Measurements from ENCODE around the gene ZKSCAN4. TPM values are rescaled to one million over a fixed set of nuclear protein-coding genes. Genes with fewer than 3 reads are reported as not detected.

ZKSCAN4 gene
- total and polyA plus RNA-seq, 10 of the 15 experiments (the other 5 are each of a cell fraction or from before 2014, with no cell fraction given): 3.0 to 6.5 (median 5.0) TPM

- Histone ChIP-seq H3K27ac (ENCODE audit: control insufficient read depth, insufficient read depth) (no peak overlapping the region), H3K4me1 (ENCODE audit: control insufficient read depth, insufficient read depth, low read length) (no peaks in the 10 kb centered on the region), H3K36me3 (ENCODE audit: control insufficient read depth in 2 of 2, insufficient read depth in 2 of 2, low read length in 1 of 2) (peaks cover 0 to 6% of the 10 kb centered on the region in 2 experiments), H3K9ac (ENCODE audit: control insufficient read depth, insufficient read depth, low read length) (no peak overlapping the region), H3K9me3 (replicated peaks; ENCODE audit: control insufficient read depth, insufficient read depth, low read length) (no peaks in the 10 kb centered on the region), H3K27me3 (replicated peaks in 1 of 2; ENCODE audit: control insufficient read depth in 2 of 2, insufficient read depth in 2 of 2, low read length in 1 of 2) (no peaks in the 10 kb centered on the region), H4K20me1 (ENCODE audit: control insufficient read depth, insufficient read depth) (no peaks in the 10 kb centered on the region), H3K79me2 (ENCODE audit: control insufficient read depth, insufficient read depth, low read length) (no peaks in the 10 kb centered on the region), H3K4me3 (no peak overlapping the region), H3K4me2 (ENCODE audit: control insufficient read depth, insufficient read depth) (no peak overlapping the region), H2AFZ (ENCODE audit: control insufficient read depth, low read depth, low read length) (no peak overlapping the region)
- SMC1A ChIA-PET (ENCODE audit: uncharacterized antibody, unreplicated experiment): interaction anchor here (1.0 to 4.9 kb wide), 4 partner anchors 10 to 70 kb away, joined by 3 to 27 read pairs (median 3); partner anchors contain the start of gene ZSCAN26
- RAD21 ChIA-PET (ENCODE audit: unreplicated experiment): interaction anchor here (1.1 kb wide), 1 partner anchor 11 kb away, joined by 3 read pairs; the partner anchor contains the start of gene ZSCAN26
- POLR2A ChIA-PET: no interaction called here
- DNase-seq (ENCODE audit: low read depth, low spot score): no peak
- no TSS peak for BruUV-seq (replicated peaks)
- 94% methylated on average over 3 of the region's 3 CpGs for WGBS (ENCODE audit: insufficient coverage, insufficient replicate concordance, low lambda C conversion rate, missing lambda C conversion rate)
- TF ChIP-seq CBX3 (IDR thresholded peaks at IDR 0.05; ENCODE audit: borderline replicate concordance, low read depth): no peak
- ATAC-seq: no peak
- in situ Hi-C loops (cut with MboI) (no loop called here), intact Hi-C loops (cut with micrococcal nuclease; ENCODE audit: unreplicated experiment) (no loop called here)
- FAIRE-seq: no peak
- CTCF ChIA-PET: interaction anchor here (0.6 kb wide), 1 partner anchor 500 kb away, joined by 3 read pairs; no protein-coding TSS in a partner anchor
Observed at GRCh38 chr6:28277746-28278145, 25.7 kb upstream of the ZKSCAN4 start.

GRCh38 chr6:28274888-28275287, 22.8 kb upstream of the ZKSCAN4 start:
- no peak for FAIRE-seq
- BruUV-seq (replicated peaks): no TSS peak
- no peaks in the 10 kb centered on the region for H3K4me1 ChIP-seq (ENCODE audit: control insufficient read depth, insufficient read depth, low read length)
- H3K79me2 ChIP-seq (ENCODE audit: control insufficient read depth, insufficient read depth, low read length): no peaks in the 10 kb centered on the region
- no peaks in the 10 kb centered on the region for H3K27me3 ChIP-seq (replicated peaks in 1 of 2; ENCODE audit: control insufficient read depth in 2 of 2, insufficient read depth in 2 of 2, low read length in 1 of 2)
- H3K27ac ChIP-seq (ENCODE audit: control insufficient read depth, insufficient read depth): no peak overlapping the region
- H4K20me1 ChIP-seq (ENCODE audit: control insufficient read depth, insufficient read depth): no peaks in the 10 kb centered on the region
- ChIA-PET RAD21 (ENCODE audit: unreplicated experiment) (no interaction called here), SMC1A (ENCODE audit: uncharacterized antibody, unreplicated experiment) (interaction anchor here (1.3 to 1.9 kb wide), 4 partner anchors 9 to 81 kb away, joined by 3 to 8 read pairs (median 8); partner anchors contain the start of genes ZKSCAN4 and ZSCAN26), CTCF (interaction anchor here (0.9 to 1.4 kb wide), 3 partner anchors 9 to 81 kb away, joined by 3 to 4 read pairs (median 3); no protein-coding TSS in a partner anchor), POLR2A (no interaction called here)
- no peak overlapping the region for H3K4me3 ChIP-seq
- no peak overlapping the region for H2AFZ ChIP-seq (ENCODE audit: control insufficient read depth, low read depth, low read length)
- no peak for ATAC-seq
- in situ Hi-C loops (cut with MboI): no loop called here
- H3K4me2 ChIP-seq (ENCODE audit: control insufficient read depth, insufficient read depth): no peak overlapping the region
- no peak for DNase-seq (ENCODE audit: low read depth, low spot score)
- peaks cover 0 to 6% of the 10 kb centered on the region in 2 experiments for H3K36me3 ChIP-seq (ENCODE audit: control insufficient read depth in 2 of 2, insufficient read depth in 2 of 2, low read length in 1 of 2)
- no peak overlapping the region for H3K9ac ChIP-seq (ENCODE audit: control insufficient read depth, insufficient read depth, low read length)
- intact Hi-C loops (cut with micrococcal nuclease; ENCODE audit: unreplicated experiment): no loop called here
- H3K9me3 ChIP-seq (replicated peaks; ENCODE audit: control insufficient read depth, insufficient read depth, low read length): no peaks in the 10 kb centered on the region
- TF ChIP-seq BCL11A (IDR thresholded peaks at IDR 0.05; ENCODE audit: low read depth, low read length): no peak
- no peak for TF ChIP-seq TCF3 (IDR thresholded peaks at IDR 0.05; ENCODE audit: borderline replicate concordance, insufficient read depth, low read depth, low read length)
- TF ChIP-seq ZNF687 (IDR thresholded peaks at IDR 0.05): no peak
- no peak for TF ChIP-seq RB1 (IDR thresholded peaks at IDR 0.05; ENCODE audit: borderline replicate concordance)
- TF ChIP-seq DPF2 (IDR thresholded peaks at IDR 0.05): no peak
- TF ChIP-seq PKNOX1 (IDR thresholded peaks at IDR 0.05): no peak
- TF ChIP-seq NR2C2 (IDR thresholded peaks at IDR 0.05; ENCODE audit: borderline replicate concordance, control insufficient read depth, insufficient read length, low read depth): no peak
- no peak for TF ChIP-seq EGR1 (IDR thresholded peaks at IDR 0.05; ENCODE audit: borderline replicate concordance in 1 of 2, low read depth in 2 of 2, low read length in 2 of 2)
- TF ChIP-seq ZBTB33 (IDR thresholded peaks at IDR 0.05): no peak
- TF ChIP-seq STAT3 (IDR thresholded peaks at IDR 0.05; ENCODE audit: low read depth, low read length): no peak

Measured in GM12878 (cell line).